Central memory CD8-positive, alpha-beta T cell (primary cell): Measurements from ENCODE around the gene TMEM213.

Source experiments
- ATAC-seq: fragments of 150-1000 bp; cut with Tn5 transposase; replicated peaks from 2 replicates; pipeline ENCODE4 v1.10.0; 2022; ENCODE audit warnings: mild to moderate bottlenecking, moderate FRiP score, moderate number of reproducible peaks; ENCODE audit not compliant: poor library complexity, severe bottlenecking; ENCODE audit errors: extremely low read depth
- DNase-seq, 2 donors: peaks; one replicate each; pipeline ENCODE4 v3.0.0; 2021; ENCODE audit warnings: low spot score in 2 of 2
- H3K27ac Mint-ChIP-seq: one replicate; pipeline ENCODE4 v1.8.0; 2022; ENCODE audit warnings: low read depth, mild to moderate bottlenecking, moderate library complexity, mixed read lengths
- H3K27me3 Mint-ChIP-seq: one replicate; pipeline ENCODE4 v1.8.0; 2022; ENCODE audit warnings: mixed read lengths
- H3K36me3 Mint-ChIP-seq: one replicate; pipeline ENCODE4 v1.8.0; 2022; ENCODE audit warnings: mild to moderate bottlenecking, moderate library complexity, mixed read lengths; ENCODE audit not compliant: insufficient read depth
- H3K4me1 Mint-ChIP-seq: one replicate; pipeline ENCODE4 v1.8.0; 2022; ENCODE audit warnings: mixed read lengths
- H3K4me3 Mint-ChIP-seq: one replicate; pipeline ENCODE4 v1.8.0; 2022; ENCODE audit warnings: mild to moderate bottlenecking, moderate library complexity, mixed read lengths
- H3K9me3 Mint-ChIP-seq: one replicate; pipeline ENCODE4 v1.8.0; 2022; ENCODE audit warnings: mixed read lengths

Gene TMEM213

GRCh38 chr7:138853448-138853847 is 55.7 kb downstream of the TMEM213 start:
- Mint-ChIP-seq H3K4me1 (no peaks in the 10 kb centered on the region), H3K27ac (no peak overlapping the region), H3K4me3 (no peak overlapping the region), H3K36me3 (no peaks in the 10 kb centered on the region), H3K27me3 (peaks cover 20% of the 10 kb centered on the region), H3K9me3 (peaks cover 15% of the 10 kb centered on the region)
- DNase-seq (no peak), ATAC-seq (no peak)

- H3K27me3 Mint-ChIP-seq: peaks cover 20% of the 10 kb centered on the region
- no peaks in the 10 kb centered on the region for H3K36me3 Mint-ChIP-seq
- H3K4me1 Mint-ChIP-seq: no peaks in the 10 kb centered on the region
- H3K27ac Mint-ChIP-seq: no peak overlapping the region
- no peak overlapping the region for H3K4me3 Mint-ChIP-seq
- H3K9me3 Mint-ChIP-seq: peaks cover 16% of the 10 kb centered on the region
- ATAC-seq (no peak), DNase-seq (no peak)
Observed at GRCh38 chr7:138854115-138854645, 56.4 kb downstream of the TMEM213 start.

GRCh38 chr7:138857728-138858127 is 59.9 kb downstream of the TMEM213 start:
- H3K4me1 Mint-ChIP-seq: no peaks in the 10 kb centered on the region
- H3K4me3 Mint-ChIP-seq: no peak overlapping the region
- no peak for ATAC-seq

GRCh38 chr7:138861051-138861450 is 63.3 kb downstream of the TMEM213 start:
- peaks cover 16% of the 10 kb centered on the region for H3K9me3 Mint-ChIP-seq

More at GRCh38 chr7:138857728-138858127, 59.9 kb downstream of the TMEM213 start:
- H3K9me3 Mint-ChIP-seq: peaks cover 16% of the 10 kb centered on the region
- no peak for DNase-seq
- peaks cover 11% of the 10 kb centered on the region for H3K27me3 Mint-ChIP-seq
- no peak overlapping the region for H3K27ac Mint-ChIP-seq
- H3K36me3 Mint-ChIP-seq: no peaks in the 10 kb centered on the region

GRCh38 chr7:138863931-138864330 is 66.1 kb downstream of the TMEM213 start:
- H3K27ac Mint-ChIP-seq: no peak overlapping the region
- peaks cover 9% of the 10 kb centered on the region for H3K4me1 Mint-ChIP-seq
- no peak overlapping the region for H3K4me3 Mint-ChIP-seq
- H3K9me3 Mint-ChIP-seq: no peaks in the 10 kb centered on the region
- ATAC-seq: no peak
- DNase-seq: no peak
- H3K27me3 Mint-ChIP-seq: peaks cover 9% of the 10 kb centered on the region
- H3K36me3 Mint-ChIP-seq: no peaks in the 10 kb centered on the region

More at GRCh38 chr7:138861051-138861450, 63.3 kb downstream of the TMEM213 start:
- DNase-seq: no peak
- ATAC-seq: no peak
- Mint-ChIP-seq H3K27me3 (peaks cover 7% of the 10 kb centered on the region), H3K27ac (no peak overlapping the region), H3K4me3 (no peak overlapping the region), H3K4me1 (peaks cover 8% of the 10 kb centered on the region), H3K36me3 (no peaks in the 10 kb centered on the region)

- H3K36me3 Mint-ChIP-seq: no peaks in the 10 kb centered on the region
- H3K27me3 Mint-ChIP-seq: peaks cover 16% of the 10 kb centered on the region
- no peak overlapping the region for H3K27ac Mint-ChIP-seq
- H3K4me3 Mint-ChIP-seq: no peak overlapping the region
- ATAC-seq (no peak), DNase-seq (no peak)
- H3K9me3 Mint-ChIP-seq: no peaks in the 10 kb centered on the region
- peaks cover 9% of the 10 kb centered on the region for H3K4me1 Mint-ChIP-seq
Observed at GRCh38 chr7:138864667-138865066, 66.9 kb downstream of the TMEM213 start.

GRCh38 chr7:138865843-138866242 is 68.0 kb downstream of the TMEM213 start:
- ATAC-seq: peak; percentile 58
- DNase-seq: peak in 1 of 2 donors; percentile 22
- H3K9me3 Mint-ChIP-seq: no peaks in the 10 kb centered on the region
- peaks cover 26% of the 10 kb centered on the region for H3K27me3 Mint-ChIP-seq
- peak overlapping the region; percentile 76 for H3K27ac Mint-ChIP-seq
- peaks cover 9% of the 10 kb centered on the region for H3K4me1 Mint-ChIP-seq
- no peak overlapping the region for H3K4me3 Mint-ChIP-seq
- H3K36me3 Mint-ChIP-seq: no peaks in the 10 kb centered on the region

GRCh38 chr7:138866353-138866752 is 68.6 kb downstream of the TMEM213 start:
- H3K27ac Mint-ChIP-seq: no peak overlapping the region
- peaks cover 26% of the 10 kb centered on the region for H3K27me3 Mint-ChIP-seq
- H3K4me3 Mint-ChIP-seq: no peak overlapping the region
- no peak for ATAC-seq
- no peaks in the 10 kb centered on the region for H3K9me3 Mint-ChIP-seq
- no peak for DNase-seq
- H3K36me3 Mint-ChIP-seq: no peaks in the 10 kb centered on the region
- H3K4me1 Mint-ChIP-seq: peaks cover 9% of the 10 kb centered on the region

- Mint-ChIP-seq H3K4me1 (peaks cover 9% of the 10 kb centered on the region), H3K27ac (no peak overlapping the region), H3K36me3 (no peaks in the 10 kb centered on the region), H3K9me3 (no peaks in the 10 kb centered on the region), H3K4me3 (no peak overlapping the region), H3K27me3 (peaks cover 26% of the 10 kb centered on the region)
- no peak for ATAC-seq
- no peak for DNase-seq
Observed at GRCh38 chr7:138867744-138868143, 70.0 kb downstream of the TMEM213 start.

GRCh38 chr7:138868711-138869110 is 70.9 kb downstream of the TMEM213 start:
- peaks cover 9% of the 10 kb centered on the region for H3K4me1 Mint-ChIP-seq
- no peak for ATAC-seq
- no peak for DNase-seq
- no peaks in the 10 kb centered on the region for H3K9me3 Mint-ChIP-seq
- no peaks in the 10 kb centered on the region for H3K36me3 Mint-ChIP-seq
- peaks cover 26% of the 10 kb centered on the region for H3K27me3 Mint-ChIP-seq
- no peak overlapping the region for H3K4me3 Mint-ChIP-seq
- H3K27ac Mint-ChIP-seq: peak overlapping the region; percentile 88

GRCh38 chr7:138869353-138869752 is 71.6 kb downstream of the TMEM213 start:
- Mint-ChIP-seq H3K9me3 (no peaks in the 10 kb centered on the region), H3K36me3 (no peaks in the 10 kb centered on the region), H3K4me1 (peaks cover 9% of the 10 kb centered on the region), H3K27me3 (peaks cover 26% of the 10 kb centered on the region), H3K27ac (peak overlapping the region; percentile 88), H3K4me3 (no peak overlapping the region)
- ATAC-seq: no peak
- no peak for DNase-seq

- Mint-ChIP-seq H3K9me3 (no peaks in the 10 kb centered on the region), H3K27ac (no peak overlapping the region), H3K36me3 (peaks cover 4% of the 10 kb centered on the region), H3K4me3 (no peak overlapping the region), H3K4me1 (peaks cover 7% of the 10 kb centered on the region), H3K27me3 (peaks cover 26% of the 10 kb centered on the region)
- DNase-seq (no peak), ATAC-seq (no peak)
Observed at GRCh38 chr7:138871065-138871813, 73.4 kb downstream of the TMEM213 start.

- H3K27ac Mint-ChIP-seq: no peak overlapping the region
- ATAC-seq (no peak), DNase-seq (no peak)
- H3K4me3 Mint-ChIP-seq: no peak overlapping the region
- H3K27me3 Mint-ChIP-seq: peaks cover 26% of the 10 kb centered on the region
- peaks cover 4% of the 10 kb centered on the region for H3K36me3 Mint-ChIP-seq
- H3K4me1 Mint-ChIP-seq: peaks cover 7% of the 10 kb centered on the region
- H3K9me3 Mint-ChIP-seq: no peaks in the 10 kb centered on the region
Observed at GRCh38 chr7:138871814-138872090, 74.0 kb downstream of the TMEM213 start.
